Stimulated activated naive B cell treated with anti-CD40 and anti-IgM and Interleukin-4, amounts not matched to agents 10 μg/mL and 1 μg/mL and 100 μg/mL, for 72 hours (primary cell): ENCODE results near the gene PAQR6.

ENCODE experiments used
- ATAC-seq, 2 donors: fragments of 150-1000 bp; cut with Tn5 transposase; replicated peaks; 2 replicates each; pipeline ENCODE4 v1.10.0; 2021; ENCODE audit warnings: moderate library complexity in 1 of 2
- DNase-seq: peaks from one replicate; pipeline ENCODE4 v3.0.0; 2021
- H3K27ac Mint-ChIP-seq: one replicate; pipeline ENCODE4 v1.8.0; 2022; ENCODE audit warnings: mild to moderate bottlenecking, mixed read lengths
- H3K27me3 Mint-ChIP-seq, 2 donors: one replicate each; pipeline ENCODE4 v1.8.0; 2022; ENCODE audit warnings: mixed read lengths in 2 of 2
- H3K36me3 Mint-ChIP-seq, 2 donors: one replicate each; pipeline ENCODE4 v1.8.0; 2022; ENCODE audit warnings: mixed read lengths in 2 of 2, mild to moderate bottlenecking in 1 of 2
- H3K4me1 Mint-ChIP-seq, 2 donors: one replicate each; pipeline ENCODE4 v1.8.0; 2022; ENCODE audit warnings: mixed read lengths in 2 of 2, mild to moderate bottlenecking in 1 of 2
- H3K4me3 Mint-ChIP-seq, 2 donors: one replicate each; pipeline ENCODE4 v1.8.0; 2022; ENCODE audit warnings: mild to moderate bottlenecking in 2 of 2, mixed read lengths in 2 of 2, moderate library complexity in 1 of 2
- H3K9me3 Mint-ChIP-seq, 2 donors: one replicate each; pipeline ENCODE4 v1.8.0; 2022; ENCODE audit warnings: mixed read lengths in 2 of 2, mild to moderate bottlenecking in 1 of 2

The PAQR6 gene

DNA sequence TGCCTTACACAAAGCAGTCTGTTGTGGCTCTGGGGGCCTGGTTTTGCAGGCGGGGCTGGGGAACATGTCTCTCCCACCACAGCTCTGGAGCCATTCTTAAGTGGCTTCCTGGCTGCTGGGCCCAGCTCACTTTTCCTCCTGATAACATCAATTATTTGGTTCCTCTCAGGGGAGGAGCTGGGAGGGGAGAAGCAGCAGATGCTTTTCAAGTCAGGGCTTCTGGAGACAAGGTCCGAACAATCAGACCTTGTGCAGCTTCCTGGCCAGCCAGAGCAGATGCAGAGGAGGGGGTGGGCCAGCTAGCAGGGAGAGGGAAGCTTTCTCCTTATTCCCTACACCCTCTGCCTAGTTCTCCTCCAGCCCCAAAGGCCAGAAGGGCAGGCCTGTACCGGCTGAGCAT lies 3.7 kb upstream of the PAQR6 start:
- H3K27ac Mint-ChIP-seq = no peak overlapping the region

GRCh38 chr1:156249593-156249992 lies 1.7 kb upstream of the PAQR6 start:
- Mint-ChIP-seq H3K27ac (no peak overlapping the region), H3K27me3 (peaks cover 7 to 11% of the 10 kb centered on the region in 2 donors), H3K4me3 (no peak overlapping the region), H3K9me3 (no peaks in the 10 kb centered on the region), H3K4me1 (peaks cover 20 to 26% of the 10 kb centered on the region in 2 donors), H3K36me3 (peaks cover 12 to 41% of the 10 kb centered on the region in 2 donors)
- DNase-seq (no peak), ATAC-seq (no peak)

More for the DNA sequence above, 3.7 kb upstream of the PAQR6 start:
- ATAC-seq (no peak), DNase-seq (no peak)
- no peaks in the 10 kb centered on the region for H3K27me3 Mint-ChIP-seq
- H3K4me1 Mint-ChIP-seq = peaks cover 3 to 7% of the 10 kb centered on the region in 2 donors
- H3K36me3 Mint-ChIP-seq = peaks cover 20 to 44% of the 10 kb centered on the region in 2 donors
- no peak overlapping the region for H3K4me3 Mint-ChIP-seq
- H3K9me3 Mint-ChIP-seq = no peaks in the 10 kb centered on the region

DNA sequence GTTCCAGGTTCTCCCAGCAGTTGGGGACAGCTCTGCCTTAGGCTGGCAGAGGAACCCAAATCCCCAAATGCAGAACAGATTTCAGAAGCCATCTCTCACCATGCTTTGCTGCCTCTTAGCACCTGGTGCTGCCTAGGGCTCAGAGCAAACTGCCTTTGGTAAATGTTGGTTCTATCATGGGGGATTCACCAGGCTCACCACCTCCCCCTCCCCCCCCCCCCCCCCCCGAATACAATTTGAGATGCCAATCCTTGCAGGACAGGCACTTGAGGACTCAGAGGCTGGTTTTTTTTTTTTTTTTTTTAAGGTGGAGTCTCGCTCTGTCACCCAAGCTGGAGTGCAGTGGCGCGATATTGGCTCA lies 447 bp upstream of the PAQR6 start:
- DNase-seq (no peak), ATAC-seq (no peak)
- H3K9me3 Mint-ChIP-seq = no peaks in the 10 kb centered on the region
- peaks cover 11 to 22% of the 10 kb centered on the region in 2 donors for H3K27me3 Mint-ChIP-seq
- H3K4me3 Mint-ChIP-seq = no peak overlapping the region
- peaks cover 22 to 29% of the 10 kb centered on the region in 2 donors for H3K4me1 Mint-ChIP-seq
- no peak overlapping the region for H3K27ac Mint-ChIP-seq
- H3K36me3 Mint-ChIP-seq = peaks cover 20 to 43% of the 10 kb centered on the region in 2 donors

DNA sequence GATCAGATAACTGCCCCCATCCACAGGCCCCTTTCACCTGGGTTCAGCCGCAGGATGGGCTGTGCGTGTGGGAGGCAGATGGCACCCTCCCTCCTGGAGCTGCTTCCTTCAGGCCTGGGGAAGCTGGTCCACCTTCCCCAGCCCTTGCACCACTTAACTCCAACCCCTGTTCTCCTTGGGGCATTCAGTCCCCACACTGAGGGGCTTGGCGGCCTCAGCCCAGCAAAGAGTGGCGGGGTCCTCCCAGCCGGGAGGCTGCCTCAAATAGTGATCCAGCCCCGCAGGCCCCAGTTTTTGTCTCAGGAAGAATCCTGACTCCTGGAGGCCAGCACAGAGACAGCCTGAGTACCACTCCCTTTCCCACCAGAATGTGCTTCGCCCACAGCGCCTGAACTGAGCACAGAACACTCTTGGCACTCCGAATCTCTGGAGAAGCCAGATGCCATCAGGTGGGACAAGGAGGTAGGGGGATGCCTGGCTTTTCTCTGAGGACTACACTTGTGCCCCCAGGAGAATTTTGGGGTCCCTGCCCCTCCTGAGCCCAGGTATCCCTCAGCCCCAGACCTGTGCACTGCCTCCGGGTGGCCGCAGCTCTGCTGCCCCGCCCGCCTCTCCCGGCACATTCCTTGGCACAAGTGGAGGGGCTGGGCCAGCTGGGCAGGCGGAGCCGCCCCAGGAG lies 936 bp downstream of the PAQR6 start:
- no peak for ATAC-seq
- H3K9me3 Mint-ChIP-seq = no peaks in the 10 kb centered on the region
- peaks cover 23 to 42% of the 10 kb centered on the region in 2 donors for H3K36me3 Mint-ChIP-seq
- peak overlapping the region in 1 of 2 donors; percentile 60 for H3K4me3 Mint-ChIP-seq
- peaks cover 20 to 29% of the 10 kb centered on the region in 2 donors for H3K4me1 Mint-ChIP-seq
- no peak for DNase-seq
- no peak overlapping the region for H3K27ac Mint-ChIP-seq
- peaks cover 11 to 22% of the 10 kb centered on the region in 2 donors for H3K27me3 Mint-ChIP-seq

DNA sequence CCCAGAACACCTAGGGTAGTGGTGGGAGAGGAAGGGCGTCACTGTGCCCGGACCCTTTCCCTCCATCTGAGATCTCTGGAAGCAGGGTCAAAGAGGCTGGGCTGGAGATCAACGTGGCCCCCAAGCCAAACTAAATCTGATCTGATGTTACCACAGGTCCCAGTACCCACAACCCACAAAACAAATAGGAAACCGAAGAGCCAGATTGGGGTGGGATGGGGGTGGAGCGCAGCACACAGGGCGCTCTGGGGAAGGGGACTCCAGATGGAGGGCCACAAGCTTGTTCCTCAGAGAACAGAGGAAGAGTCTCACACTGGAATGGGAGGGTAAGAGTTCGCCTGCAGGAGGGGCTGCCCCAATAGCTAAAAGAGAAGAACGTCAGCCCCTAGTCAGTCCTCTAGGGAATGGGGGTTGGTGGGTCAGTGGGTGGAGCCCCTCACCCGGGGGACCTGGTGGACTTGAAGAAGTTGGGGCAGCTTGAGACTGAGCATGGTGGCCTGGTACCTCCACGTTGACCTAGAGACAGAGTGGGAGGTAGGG lies 1.5 kb downstream of the PAQR6 start:
- Mint-ChIP-seq H3K9me3 (no peaks in the 10 kb centered on the region), H3K27me3 (peaks cover 11 to 22% of the 10 kb centered on the region in 2 donors), H3K4me3 (peak overlapping the region; percentile 59 to 60), H3K27ac (peak overlapping the region; percentile 89), H3K4me1 (peaks cover 20 to 29% of the 10 kb centered on the region in 2 donors), H3K36me3 (peaks cover 23 to 42% of the 10 kb centered on the region in 2 donors)
- ATAC-seq (peak in 1 of 2 donors; percentile 20), DNase-seq (no peak)

DNA sequence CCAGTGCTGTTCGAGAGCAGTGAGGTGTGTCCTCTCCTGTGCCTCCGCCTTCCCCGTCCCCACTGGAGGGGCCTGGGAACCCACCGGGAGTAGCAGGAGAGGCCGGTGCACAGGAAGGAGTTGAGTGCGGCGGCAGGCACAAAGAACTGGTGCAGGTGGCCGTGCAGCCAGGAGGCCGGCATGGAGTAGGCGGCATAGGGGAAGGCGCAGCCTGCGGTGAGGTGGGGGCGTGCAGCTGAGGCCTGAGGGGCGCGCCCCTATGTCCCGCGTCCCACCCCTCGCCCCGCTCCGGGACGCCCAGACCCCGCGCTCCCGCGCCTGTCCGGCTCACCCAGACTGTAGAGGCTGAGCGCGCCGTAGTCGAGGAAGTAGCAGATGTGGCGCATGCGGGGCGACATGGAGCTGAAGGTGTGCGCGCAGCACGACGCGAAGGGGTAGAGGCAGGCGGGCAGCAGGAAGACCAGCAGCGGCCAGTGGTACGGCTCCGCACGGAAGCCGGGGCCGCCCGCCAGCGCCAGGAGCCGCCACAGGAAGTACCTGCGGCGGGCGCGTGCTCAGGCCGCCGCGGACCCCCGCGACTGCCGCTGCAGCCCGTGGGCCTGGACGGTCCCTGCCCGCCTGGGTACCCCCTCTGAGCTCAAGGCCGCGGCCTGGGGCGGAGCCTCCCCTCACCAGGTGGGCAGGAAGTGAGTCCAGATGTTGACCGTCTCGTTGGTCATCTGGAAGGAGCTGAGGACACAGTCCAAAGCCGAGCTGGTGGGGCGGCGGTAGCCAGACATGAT lies 2.2 kb downstream of the PAQR6 start:
- Mint-ChIP-seq H3K27ac (peak overlapping the region; percentile 90), H3K4me1 (peaks cover 20 to 29% of the 10 kb centered on the region in 2 donors), H3K9me3 (no peaks in the 10 kb centered on the region), H3K27me3 (peaks cover 11 to 22% of the 10 kb centered on the region in 2 donors), H3K36me3 (peaks cover 25 to 45% of the 10 kb centered on the region in 2 donors), H3K4me3 (peak overlapping the region; percentile 83 to 84)
- no peak for DNase-seq
- peak; percentile 64 to 69 for ATAC-seq

GRCh38 chr1:156244712-156245111 lies 3.1 kb downstream of the PAQR6 start:
- no peaks in the 10 kb centered on the region for H3K9me3 Mint-ChIP-seq
- ATAC-seq (no peak), DNase-seq (no peak)
- peak overlapping the region; percentile 83 to 84 for H3K4me3 Mint-ChIP-seq
- peaks cover 20 to 29% of the 10 kb centered on the region in 2 donors for H3K4me1 Mint-ChIP-seq
- peaks cover 11 to 22% of the 10 kb centered on the region in 2 donors for H3K27me3 Mint-ChIP-seq
- H3K27ac Mint-ChIP-seq = peak overlapping the region; percentile 5
- peaks cover 27 to 45% of the 10 kb centered on the region in 2 donors for H3K36me3 Mint-ChIP-seq

- Mint-ChIP-seq H3K36me3 (peaks cover 30 to 47% of the 10 kb centered on the region in 2 donors), H3K4me1 (peaks cover 20 to 29% of the 10 kb centered on the region in 2 donors), H3K9me3 (no peaks in the 10 kb centered on the region), H3K27ac (peak overlapping the region; percentile 53), H3K4me3 (no peak overlapping the region), H3K27me3 (peaks cover 11 to 22% of the 10 kb centered on the region in 2 donors)
- DNase-seq (no peak), ATAC-seq (no peak)
These were observed 3.7 kb downstream of the PAQR6 start for GRCh38 chr1:156244126-156244525.

- H3K27ac Mint-ChIP-seq = no peak overlapping the region
These were observed 5.1 kb downstream of the PAQR6 start for GRCh38 chr1:156242738-156243137.

DNA sequence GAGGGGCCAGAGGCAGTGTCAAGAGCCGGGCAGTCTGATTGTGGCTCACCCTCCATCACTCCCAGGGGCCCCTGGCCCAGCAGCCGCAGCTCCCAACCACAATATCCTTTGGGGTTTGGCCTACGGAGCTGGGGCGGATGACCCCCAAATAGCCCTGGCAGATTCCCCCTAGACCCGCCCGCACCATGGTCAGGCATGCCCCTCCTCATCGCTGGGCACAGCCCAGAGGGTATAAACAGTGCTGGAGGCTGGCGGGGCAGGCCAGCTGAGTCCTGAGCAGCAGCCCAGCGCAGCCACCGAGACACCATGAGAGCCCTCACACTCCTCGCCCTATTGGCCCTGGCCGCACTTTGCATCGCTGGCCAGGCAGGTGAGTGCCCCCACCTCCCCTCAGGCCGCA lies 5.9 kb downstream of the PAQR6 start, which contains the start of gene BGLAP:
TSS of gene BGLAP (plus strand) at position 259 of the 400 bp plus-strand sequence. CDS start at position 307, 48 bp downstream.
- no peaks in the 10 kb centered on the region for H3K9me3 Mint-ChIP-seq
- H3K27me3 Mint-ChIP-seq = peaks cover 11 to 22% of the 10 kb centered on the region in 2 donors
- H3K36me3 Mint-ChIP-seq = peaks cover 48 to 55% of the 10 kb centered on the region in 2 donors
- peaks cover 19 to 26% of the 10 kb centered on the region in 2 donors for H3K4me1 Mint-ChIP-seq
- ATAC-seq (no peak), DNase-seq (no peak)
- no peak within 1 kb of the TSS for H3K4me3 Mint-ChIP-seq
- H3K27ac Mint-ChIP-seq = peak within 1 kb of the TSS; percentile 11

More at GRCh38 chr1:156242738-156243137, 5.1 kb downstream of the PAQR6 start:
- no peaks in the 10 kb centered on the region for H3K9me3 Mint-ChIP-seq
- ATAC-seq = no peak
- H3K4me3 Mint-ChIP-seq = no peak overlapping the region
- peaks cover 19 to 29% of the 10 kb centered on the region in 2 donors for H3K4me1 Mint-ChIP-seq
- H3K36me3 Mint-ChIP-seq = peaks cover 44 to 55% of the 10 kb centered on the region in 2 donors
- peaks cover 11 to 22% of the 10 kb centered on the region in 2 donors for H3K27me3 Mint-ChIP-seq
- DNase-seq = no peak

DNA sequence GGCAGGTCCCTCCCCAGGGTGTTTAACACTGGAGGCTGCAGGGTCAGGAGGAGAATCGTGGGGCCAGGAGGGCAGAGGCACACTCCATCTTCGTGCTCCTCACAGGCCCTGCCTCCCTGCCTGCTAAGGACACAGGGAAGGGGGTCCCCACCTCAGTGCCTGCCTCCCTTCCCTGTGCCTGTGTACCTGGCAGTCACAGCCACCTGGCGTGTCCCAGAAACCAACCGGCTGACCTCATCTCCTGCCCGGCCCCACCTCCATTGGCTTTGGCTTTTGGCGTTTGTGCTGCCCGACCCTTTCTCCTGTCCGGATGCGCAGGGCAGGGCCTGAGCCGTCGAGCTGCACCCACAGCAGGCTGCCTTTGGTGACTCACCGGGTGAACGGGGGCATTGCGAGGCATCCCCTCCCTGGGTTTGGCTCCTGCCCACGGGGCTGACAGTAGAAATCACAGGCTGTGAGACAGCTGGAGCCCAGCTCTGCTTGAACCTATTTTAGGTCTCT lies 6.5 kb downstream of the PAQR6 start:
- H3K9me3 Mint-ChIP-seq = no peaks in the 10 kb centered on the region
- DNase-seq (no peak), ATAC-seq (no peak)
- peaks cover 11 to 22% of the 10 kb centered on the region in 2 donors for H3K27me3 Mint-ChIP-seq
- H3K36me3 Mint-ChIP-seq = peaks cover 52 to 60% of the 10 kb centered on the region in 2 donors
- H3K4me1 Mint-ChIP-seq = peaks cover 17 to 20% of the 10 kb centered on the region in 2 donors
- H3K27ac Mint-ChIP-seq = peak overlapping the region; percentile 11
- no peak overlapping the region for H3K4me3 Mint-ChIP-seq

- Mint-ChIP-seq H3K4me1 (no peaks in the 10 kb centered on the region), H3K36me3 (peaks cover 55 to 60% of the 10 kb centered on the region in 2 donors), H3K9me3 (no peaks in the 10 kb centered on the region), H3K27ac (no peak overlapping the region), H3K4me3 (no peak overlapping the region), H3K27me3 (no peaks in the 10 kb centered on the region)
- DNase-seq (no peak), ATAC-seq (no peak)
These were observed 9.6 kb downstream of the PAQR6 start for GRCh38 chr1:156238248-156238647.

DNA sequence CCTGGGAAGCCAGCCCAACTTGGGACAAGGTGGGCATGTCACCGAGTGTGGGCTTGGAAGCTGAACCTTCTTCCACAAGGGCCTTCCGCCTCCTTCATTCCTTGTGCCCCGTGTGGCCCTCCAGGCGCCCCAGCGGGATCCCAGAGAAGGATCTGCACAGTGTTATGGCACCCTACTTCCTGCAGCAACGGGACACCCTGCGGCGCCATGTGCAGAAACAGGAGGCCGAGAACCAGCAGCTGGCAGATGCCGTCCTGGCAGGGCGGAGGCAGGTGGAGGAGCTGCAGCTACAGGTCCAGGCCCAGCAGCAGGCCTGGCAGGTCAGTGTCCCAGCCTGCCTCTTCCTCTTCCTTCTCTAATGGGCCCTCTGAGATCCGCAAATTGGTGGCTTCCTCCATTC lies 11.7 kb downstream of the PAQR6 start:
- Mint-ChIP-seq H3K36me3 (peaks cover 50 to 57% of the 10 kb centered on the region in 2 donors), H3K27ac (peak overlapping the region; percentile 25), H3K4me3 (no peak overlapping the region)

More for the DNA sequence above, 11.7 kb downstream of the PAQR6 start:
- ATAC-seq = no peak
- Mint-ChIP-seq H3K9me3 (no peaks in the 10 kb centered on the region), H3K27me3 (no peaks in the 10 kb centered on the region), H3K4me1 (no peaks in the 10 kb centered on the region)
- no peak for DNase-seq
